Mesothelial cell of epicardium (in vitro differentiated cells): ENCODE measurements around the gene POU2F1. TPM values are rescaled to one million over a fixed set of nuclear protein-coding genes. Genes with fewer than 3 reads are reported as not detected.

Source experiments
- DNase-seq, 2 experiments: peaks; one replicate each; pipeline ENCODE4 v3.0.0; 2021; ENCODE audit warnings: low spot score in 2 of 2; ENCODE audit not compliant: unreplicated experiment in 2 of 2
- H3K27ac Mint-ChIP-seq: 2 replicates; pipeline ENCODE4 v1.8.0; 2021; ENCODE audit warnings: mixed read lengths
- H3K27me3 Mint-ChIP-seq: 2 replicates; pipeline ENCODE4 v1.8.0; 2021; ENCODE audit warnings: low read depth, mixed read lengths
- H3K36me3 Mint-ChIP-seq: 2 replicates; pipeline ENCODE4 v1.8.0; 2021; ENCODE audit warnings: mixed read lengths
- H3K4me1 Mint-ChIP-seq: 2 replicates; pipeline ENCODE4 v1.8.0; 2021; ENCODE audit warnings: mixed read lengths
- H3K4me3 Mint-ChIP-seq: 2 replicates; pipeline ENCODE4 v1.8.0; 2021; ENCODE audit warnings: mild to moderate bottlenecking, moderate library complexity, mixed read lengths
- H3K9me3 Mint-ChIP-seq: 2 replicates; pipeline ENCODE4 v1.8.0; 2021; ENCODE audit warnings: mixed read lengths
- CTCF ChIP-seq: fragments of 200-600 bp; sonication (generic); IDR thresholded peaks from one replicate; pipeline ENCODE4 v1.5.0; 2021; ENCODE audit warnings: antibody characterized with exemption; ENCODE audit not compliant: unreplicated experiment
- total RNA-seq: library from RNA; stranded (reverse); gene quantifications from 3 replicates; pipeline ENCODE4 v1.2.1, GENCODE V29; 2021

The POU2F1 gene
- total RNA-seq, 1 donor from 2014 or later = 32.8 TPM

- no peak overlapping the region for H3K27ac Mint-ChIP-seq
- H3K36me3 Mint-ChIP-seq = no peaks in the 10 kb centered on the region
- H3K4me1 Mint-ChIP-seq = peaks cover 4% of the 10 kb centered on the region
- no peak for DNase-seq
- no peak for TF ChIP-seq CTCF
- peaks cover 34% of the 10 kb centered on the region for H3K27me3 Mint-ChIP-seq
- H3K9me3 Mint-ChIP-seq = no peaks in the 10 kb centered on the region
- peak overlapping the region; percentile 68 for H3K4me3 Mint-ChIP-seq
These were observed 235.8 kb downstream of the POU2F1 start for GRCh38 chr1:167456524-167456923.

GRCh38 chr1:167456926-167457325 is 236.2 kb downstream of the POU2F1 start:
- no peak for TF ChIP-seq CTCF
- Mint-ChIP-seq H3K27ac (no peak overlapping the region), H3K4me3 (no peak overlapping the region), H3K27me3 (peaks cover 33% of the 10 kb centered on the region), H3K4me1 (peaks cover 4% of the 10 kb centered on the region), H3K9me3 (no peaks in the 10 kb centered on the region), H3K36me3 (no peaks in the 10 kb centered on the region)
- no peak for DNase-seq

- Mint-ChIP-seq H3K4me3 (no peak overlapping the region), H3K4me1 (peaks cover 4% of the 10 kb centered on the region), H3K9me3 (no peaks in the 10 kb centered on the region), H3K27me3 (peaks cover 30% of the 10 kb centered on the region), H3K36me3 (no peaks in the 10 kb centered on the region), H3K27ac (no peak overlapping the region)
- DNase-seq = no peak
- TF ChIP-seq CTCF = no peak
These were observed 237.4 kb downstream of the POU2F1 start for GRCh38 chr1:167457936-167458584.

GRCh38 chr1:167460836-167461235 is 240.2 kb downstream of the POU2F1 start:
- Mint-ChIP-seq H3K27ac (no peak overlapping the region), H3K27me3 (peaks cover 25% of the 10 kb centered on the region), H3K4me1 (peaks cover 10% of the 10 kb centered on the region), H3K36me3 (no peaks in the 10 kb centered on the region), H3K4me3 (no peak overlapping the region), H3K9me3 (no peaks in the 10 kb centered on the region)
- no peak for DNase-seq
- no peak for TF ChIP-seq CTCF

- H3K27ac Mint-ChIP-seq = no peak overlapping the region
- H3K36me3 Mint-ChIP-seq = no peaks in the 10 kb centered on the region
- no peaks in the 10 kb centered on the region for H3K9me3 Mint-ChIP-seq
- H3K4me1 Mint-ChIP-seq = peaks cover 12% of the 10 kb centered on the region
- no peak overlapping the region for H3K4me3 Mint-ChIP-seq
- no peak for TF ChIP-seq CTCF
- no peak for DNase-seq
- H3K27me3 Mint-ChIP-seq = peaks cover 14% of the 10 kb centered on the region
These were observed 241.7 kb downstream of the POU2F1 start for GRCh38 chr1:167462341-167462740.
